Adrenal gland (tissue), 12 donors: ENCODE data around the gene ZKSCAN3. TPM values are rescaled to one million over a fixed set of nuclear protein-coding genes. Genes with fewer than 3 reads are reported as not detected.

Experiments used
- DNase-seq, 7 donors: peaks; one replicate each; pipeline ENCODE4 v3.0.0-alpha.2; 2019 to 2020
- H3K27ac ChIP-seq, 5 donors: fragments of 200-600 bp; sonication (generic) in 4 of 5; 1 replicate in 3 of 5; 2 replicates in 2 of 5; pipeline versions ENCODE4 v1.5.1 to v1.8.0; 2016 to 2020; ENCODE audit warnings: mild to moderate bottlenecking in 1 of 5
- H3K27me3 ChIP-seq: fragments of 200-600 bp; 2 replicates; pipeline ENCODE4 v1.8.0; 2021
- H3K36me3 ChIP-seq, 2 donors: fragments of 200-600 bp; replicated peaks in 1 of 2; 1 replicate in 1 of 2; 2 replicates in 1 of 2; pipeline versions ENCODE4 v1.5.1 to v1.8.0; 2018 to 2022
- H3K4me1 ChIP-seq, 2 donors: fragments of 200-600 bp; replicated peaks in 1 of 2; 1 replicate in 1 of 2; 2 replicates in 1 of 2; pipeline versions ENCODE4 v1.5.1 to v1.8.0; 2018 to 2021
- H3K4me3 ChIP-seq, 4 donors: fragments of 200-600 bp; sonication (generic) in 3 of 4; one replicate each; pipeline ENCODE4 v1.5.1; 2016 to 2018
- H3K9me3 ChIP-seq, 3 donors: fragments of 200-600 bp; sonication (generic) in 1 of 3; replicated peaks in 1 of 3; 1 replicate in 2 of 3; 2 replicates in 1 of 3; pipeline versions ENCODE4 v1.5.1 to v1.8.0; 2016 to 2021
- CTCF ChIP-seq, 6 experiments: fragments of 450-650 bp in 4 of 6; fragments of 200-600 bp in 2 of 6; sonication (generic) in 1 of 6; IDR thresholded peaks; 1 replicate in 5 of 6; 2 replicates in 1 of 6; pipeline versions ENCODE4 v1.5.1 to v1.8.0; 2016 to 2021; ENCODE audit warnings: antibody characterized with exemption in 6 of 6, mild to moderate bottlenecking in 2 of 6, moderate library complexity in 1 of 6
- POLR2A ChIP-seq, 2 donors: fragments of 450-650 bp; IDR thresholded peaks; one replicate each; pipeline ENCODE4 v1.6.1; 2017; ENCODE audit warnings: antibody characterized with exemption in 2 of 2, mild to moderate bottlenecking in 2 of 2, moderate library complexity in 1 of 2
- WGBS, 4 donors: extraction: QIAGEN DNeasy Blood & Tissue Kit in 2 of 4; methylation state at CpG; one replicate each; pipeline versions ENCODE4 v1.1.5 to v1.1.7; 2013 to 2017; 5-methylcytosine and 5-hydroxymethylcytosine counted together
- intact Hi-C, 2 donors: fragments of 100-400 bp; cut with DNase I; formaldehyde crosslinking; loops; one replicate each; pipeline versions ENCODE4 v1.14.1 to v1.15.0; 2022 to 2023
- polyA plus RNA-seq, 3 donors: library from polyadenylated mRNA; stranded (reverse); fragments of 200-250 nt in 2 of 3; fragments of 350-450 nt in 1 of 3; fragmentation: Illumina TruSeq in 1 of 3; extraction: RNeasy Lipid Tissue Mini Kit (QIAGEN cat#74804) in 1 of 3; gene quantifications; one replicate each; pipeline ENCODE4 v1.2.3, GENCODE V29; 2013 to 2014
- total RNA-seq, 9 donors: library from RNA; depleted of rRNA in 4 of 9; stranded (reverse); fragments of >200 nt in 4 of 9; fragments of 120-200 nt in 1 of 9; fragmentation: NEBNext Ultra II Directional in 1 of 9; extraction: Animal tissue kit (Norgen Biotek cat#: 25700) in 1 of 9; gene quantifications; one replicate each; pipeline versions ENCODE4 v1.1.0 to v1.2.4, GENCODE V29; 2013 to 2023
- donor health status: healthy with polysubstance abuse.
- donor health status: Bipolar disorder and iron deficiency.
- donor health status: DM: yes; HTN: yes; CAD: no.
- donor health status: DM: no; HTN: no; CAD: no.
- donor health status: DM: no; HTN: no; CAD: no.
- donor health status: DM: yes; HTN: yes; CAD: no.

The ZKSCAN3 gene
- total and polyA plus RNA-seq, 12 donors, result 1.4 to 12.4 (median 5.2) TPM

DNA sequence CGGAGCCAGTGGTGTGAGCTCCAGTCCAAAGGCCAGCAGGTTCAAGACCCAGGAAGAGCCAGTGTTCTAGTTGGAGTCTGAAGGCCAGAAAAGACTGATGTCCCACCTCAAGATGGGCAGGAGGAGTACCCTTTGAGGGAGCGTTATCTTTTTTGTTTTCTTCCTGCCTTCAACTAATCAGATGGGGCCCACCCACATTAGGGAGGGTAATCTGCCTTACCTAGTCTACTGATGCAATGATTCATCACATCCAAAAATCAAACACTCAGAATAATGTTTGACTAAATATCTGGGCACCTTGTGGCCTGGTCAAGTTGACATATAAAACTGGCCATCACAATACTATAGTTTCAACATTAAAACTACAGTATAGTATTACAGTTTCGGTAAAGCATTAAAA, 19.7 kb downstream of the ZKSCAN3 start:
- TF ChIP-seq CTCF (IDR thresholded peaks at IDR 0.05) (no peak), POLR2A (IDR thresholded peaks at IDR 0.05) (no peak)
- H3K4me1 ChIP-seq, result no peaks in the 10 kb centered on the region
- H3K4me3 ChIP-seq, result no peak overlapping the region
- no peak overlapping the region for H3K27ac ChIP-seq
- peaks cover 0 to 14% of the 10 kb centered on the region in 2 donors for H3K36me3 ChIP-seq
- H3K27me3 ChIP-seq, result no peaks in the 10 kb centered on the region
- intact Hi-C loops, result no loop called here
- no peak for DNase-seq
- 95 to 100% (median 96%) methylated on average over 3 of the region's 3 CpGs for WGBS, 4 donors
- H3K9me3 ChIP-seq, result no peaks in the 10 kb centered on the region

DNA sequence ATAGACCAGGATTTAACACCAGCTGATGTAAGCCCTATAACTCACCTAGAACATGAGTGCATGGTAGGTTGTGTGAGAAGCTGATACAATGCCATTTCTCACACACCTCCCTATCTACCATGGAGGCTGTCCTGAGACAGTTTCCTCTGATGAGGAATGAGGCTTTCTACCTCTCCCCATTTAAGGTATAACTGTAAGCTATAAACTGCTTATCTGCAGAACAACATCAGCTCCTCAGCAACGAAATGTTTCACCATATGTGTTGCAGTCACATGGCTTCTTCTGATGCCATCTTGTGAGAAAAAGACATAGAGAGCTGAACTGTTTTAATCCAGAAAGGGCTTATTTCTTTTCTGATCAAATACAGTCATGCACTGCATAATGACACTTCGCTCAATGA, 20.7 kb downstream of the ZKSCAN3 start:
- Histone ChIP-seq H3K9me3 (no peaks in the 10 kb centered on the region), H3K4me1 (no peaks in the 10 kb centered on the region), H3K27me3 (no peaks in the 10 kb centered on the region), H3K27ac (no peak overlapping the region), H3K36me3 (peaks cover 0 to 4% of the 10 kb centered on the region in 2 donors), H3K4me3 (no peak overlapping the region)
- TF ChIP-seq CTCF (IDR thresholded peaks at IDR 0.05), result no peak
- no peak for TF ChIP-seq POLR2A (IDR thresholded peaks at IDR 0.05)
- no peak for DNase-seq
- WGBS, 4 donors, result 81 to 83% (median 82%) methylated on average over 2 of the region's 2 CpGs
- intact Hi-C loops, result no loop called here

GRCh38 chr6:28371280-28371679, 21.5 kb downstream of the ZKSCAN3 start:
- no peak for DNase-seq
- H3K4me3 ChIP-seq, result no peak overlapping the region
- no peaks in the 10 kb centered on the region for H3K36me3 ChIP-seq
- 85 to 92% (median 90%) methylated on average over 1 of the region's 1 CpG for WGBS, 4 donors
- TF ChIP-seq CTCF (IDR thresholded peaks at IDR 0.05) (no peak), POLR2A (IDR thresholded peaks at IDR 0.05) (no peak)
- H3K27me3 ChIP-seq, result no peaks in the 10 kb centered on the region
- intact Hi-C loops, result no loop called here
- no peaks in the 10 kb centered on the region for H3K9me3 ChIP-seq
- H3K27ac ChIP-seq, result no peak overlapping the region
- H3K4me1 ChIP-seq, result no peaks in the 10 kb centered on the region

- intact Hi-C loops, result no loop called here
- no peak overlapping the region for H3K4me3 ChIP-seq
- TF ChIP-seq CTCF (IDR thresholded peaks at IDR 0.05), result no peak
- no peak for TF ChIP-seq POLR2A (IDR thresholded peaks at IDR 0.05)
These were observed 22.1 kb downstream of the ZKSCAN3 start for GRCh38 chr6:28371706-28372451.

More at GRCh38 chr6:28371706-28372451, 22.1 kb downstream of the ZKSCAN3 start:
- no peak for DNase-seq
- Histone ChIP-seq H3K9me3 (no peaks in the 10 kb centered on the region), H3K27me3 (no peaks in the 10 kb centered on the region), H3K36me3 (no peaks in the 10 kb centered on the region), H3K4me1 (no peaks in the 10 kb centered on the region), H3K27ac (no peak overlapping the region)
- WGBS, 4 donors, result 79 to 89% (median 88%) methylated on average over 9 of the region's 9 CpGs
